ENCODE measurements around the gene SPACA6. TPM values are rescaled to one million over a fixed set of nuclear protein-coding genes. Genes with fewer than 3 reads are reported as not detected.

The SPACA6 gene
- total and polyA plus RNA-seq, 9 of the 15 experiments (the other 6 are each of a cell fraction or from before 2014, with no cell fraction given): 1.3 to 17.3 (median 6.2) TPM

GRCh38 chr19:51739466-51740213 lies 46.5 kb downstream of the SPACA6 start:
- no peaks in the 10 kb centered on the region for H3K36me3 ChIP-seq (ENCODE audit: control insufficient read depth, insufficient read depth, low read length)
- no peak for FAIRE-seq
- H4K20me1 ChIP-seq (replicated peaks; ENCODE audit: control insufficient read depth, insufficient read depth, low read length): no peaks in the 10 kb centered on the region; the same call in 1 of the 2 replicates
- H3K4me3 ChIP-seq: no peak overlapping the region
- intact Hi-C loops (cut with micrococcal nuclease) (no loop called here), in situ Hi-C loops (cut with MboI) (no loop called here)
- H3K4me2 ChIP-seq (ENCODE audit: insufficient read depth, low read length): no peak overlapping the region
- POLR2A ChIA-PET: interaction anchor here (0.9 kb wide), 2 partner anchors 32 to 627 kb away, joined by 3 to 4 read pairs; no protein-coding TSS in a partner anchor
- no peak overlapping the region for H3K9ac ChIP-seq (ENCODE audit: insufficient read depth in 1 of 2, low read depth in 2 of 2, low read length in 2 of 2)
- H3K27ac ChIP-seq (ENCODE audit: extremely low read depth, low read depth, low read length): no peak overlapping the region
- H3K9me3 ChIP-seq (replicated peaks; ENCODE audit: control insufficient read depth, insufficient read depth, low read depth, low read length): no peaks in the 10 kb centered on the region
- H3K27me3 ChIP-seq (ENCODE audit: control insufficient read depth in 2 of 2, insufficient read depth in 2 of 2, low read length in 2 of 2): peaks cover 0 to 28% of the 10 kb centered on the region in 2 experiments; a peak in 3 of 5 replicates
- no peak for DNase-seq (ENCODE audit: extremely low read depth in 1 of 4, low spot score in 3 of 4)
- no TSS peak for BruUV-seq (replicated peaks)
- CTCF ChIA-PET (ENCODE audit: low intra/inter-chr PET ratio): no interaction called here
- peaks cover 7 to 12% of the 10 kb centered on the region in 2 experiments; a peak in 4 of 5 replicates for H3K4me1 ChIP-seq (replicated peaks in 1 of 2; ENCODE audit: control insufficient read depth in 2 of 2, insufficient read depth in 2 of 2, low read length in 2 of 2)
- no peak for ATAC-seq
- WGBS (ENCODE audit: insufficient coverage, low coverage, missing lambda C conversion rate): 27% methylated on average over 13 of the region's 13 CpGs
- no peak overlapping the region for H2AFZ ChIP-seq (ENCODE audit: low read depth, low read length)
- no peaks in the 10 kb centered on the region for H3K9me1 ChIP-seq (ENCODE audit: control insufficient read depth, insufficient read depth, low read length)
- H3K79me2 ChIP-seq (ENCODE audit: control insufficient read depth, insufficient read depth, low read length): no peaks in the 10 kb centered on the region
- no peak for TF ChIP-seq ETS1 (conservative IDR thresholded peaks at IDR 0.05; ENCODE audit: control insufficient read depth, low read depth, low read length)
- TF ChIP-seq, protein P1, sequence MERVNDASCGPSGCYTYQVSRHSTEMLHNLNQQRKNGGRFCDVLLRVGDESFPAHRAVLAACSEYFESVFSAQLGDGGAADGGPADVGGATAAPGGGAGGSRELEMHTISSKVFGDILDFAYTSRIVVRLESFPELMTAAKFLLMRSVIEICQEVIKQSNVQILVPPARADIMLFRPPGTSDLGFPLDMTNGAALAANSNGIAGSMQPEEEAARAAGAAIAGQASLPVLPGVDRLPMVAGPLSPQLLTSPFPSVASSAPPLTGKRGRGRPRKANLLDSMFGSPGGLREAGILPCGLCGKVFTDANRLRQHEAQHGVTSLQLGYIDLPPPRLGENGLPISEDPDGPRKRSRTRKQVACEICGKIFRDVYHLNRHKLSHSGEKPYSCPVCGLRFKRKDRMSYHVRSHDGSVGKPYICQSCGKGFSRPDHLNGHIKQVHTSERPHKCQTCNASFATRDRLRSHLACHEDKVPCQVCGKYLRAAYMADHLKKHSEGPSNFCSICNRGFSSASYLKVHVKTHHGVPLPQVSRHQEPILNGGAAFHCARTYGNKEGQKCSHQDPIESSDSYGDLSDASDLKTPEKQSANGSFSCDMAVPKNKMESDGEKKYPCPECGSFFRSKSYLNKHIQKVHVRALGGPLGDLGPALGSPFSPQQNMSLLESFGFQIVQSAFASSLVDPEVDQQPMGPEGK (CRISPR knock-in tag; IDR thresholded peaks at IDR 0.05; ENCODE audit: borderline replicate concordance): no peak
- no peak for TF ChIP-seq KDM4B (IDR thresholded peaks at IDR 0.05; ENCODE audit: borderline replicate concordance in 2 of 2, low read depth in 1 of 2)
- TF ChIP-seq FOS (IDR thresholded peaks at IDR 0.05; ENCODE audit: extremely low read depth, insufficient read length): no peak
- no peak for TF ChIP-seq JUND (IDR thresholded peaks at IDR 0.05; ENCODE audit: borderline replicate concordance, low read depth, low read length)
- no peak for TF ChIP-seq JUND (tag; IDR thresholded peaks at IDR 0.05; ENCODE audit: borderline replicate concordance, low read depth, low read length)
- TF ChIP-seq GTF2A2 (tag; IDR thresholded peaks at IDR 0.05): no peak
- TF ChIP-seq TAF15 (IDR thresholded peaks at IDR 0.05; ENCODE audit: low read depth, low read length): no peak
- TF ChIP-seq ZKSCAN3 (CRISPR knock-in tag; IDR thresholded peaks at IDR 0.05): no peak
- TF ChIP-seq, protein P2, sequence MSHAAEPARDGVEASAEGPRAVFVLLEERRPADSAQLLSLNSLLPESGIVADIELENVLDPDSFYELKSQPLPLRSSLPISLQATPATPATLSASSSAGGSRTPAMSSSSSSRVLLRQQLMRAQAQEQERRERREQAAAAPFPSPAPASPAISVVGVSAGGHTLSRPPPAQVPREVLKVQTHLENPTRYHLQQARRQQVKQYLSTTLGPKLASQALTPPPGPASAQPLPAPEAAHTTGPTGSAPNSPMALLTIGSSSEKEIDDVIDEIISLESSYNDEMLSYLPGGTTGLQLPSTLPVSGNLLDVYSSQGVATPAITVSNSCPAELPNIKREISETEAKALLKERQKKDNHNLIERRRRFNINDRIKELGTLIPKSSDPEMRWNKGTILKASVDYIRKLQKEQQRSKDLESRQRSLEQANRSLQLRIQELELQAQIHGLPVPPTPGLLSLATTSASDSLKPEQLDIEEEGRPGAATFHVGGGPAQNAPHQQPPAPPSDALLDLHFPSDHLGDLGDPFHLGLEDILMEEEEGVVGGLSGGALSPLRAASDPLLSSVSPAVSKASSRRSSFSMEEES (CRISPR knock-in tag; IDR thresholded peaks at IDR 0.05): no peak; the same call in 1 of the 2 replicates
- TF ChIP-seq JUNB (CRISPR knock-in tag; conservative IDR thresholded peaks at IDR 0.05): no peak
- no peak for TF ChIP-seq KLF16 (IDR thresholded peaks at IDR 0.05)
- no peak for TF ChIP-seq TRIM24 (IDR thresholded peaks at IDR 0.05)
- TF ChIP-seq ZFX (CRISPR knock-in tag; IDR thresholded peaks at IDR 0.05): no peak
- no peak for TF ChIP-seq RCOR1 (IDR thresholded peaks at IDR 0.05; ENCODE audit: borderline replicate concordance in 1 of 2, low read depth in 2 of 2, low read length in 2 of 2)
- TF ChIP-seq ETV1 (tag; conservative IDR thresholded peaks at IDR 0.05; ENCODE audit: low read depth): no peak
- TF ChIP-seq MTA1 (IDR thresholded peaks at IDR 0.05; ENCODE audit: borderline replicate concordance): no peak
- TF ChIP-seq ELF2 (CRISPR knock-in tag; IDR thresholded peaks at IDR 0.05): no peak
- TF ChIP-seq SREBF1 (IDR thresholded peaks at IDR 0.05; ENCODE audit: borderline replicate concordance, low read depth, low read length): no peak
